Measurements from ENCODE around the gene SLC6A6.

SLC6A6 gene

DNA sequence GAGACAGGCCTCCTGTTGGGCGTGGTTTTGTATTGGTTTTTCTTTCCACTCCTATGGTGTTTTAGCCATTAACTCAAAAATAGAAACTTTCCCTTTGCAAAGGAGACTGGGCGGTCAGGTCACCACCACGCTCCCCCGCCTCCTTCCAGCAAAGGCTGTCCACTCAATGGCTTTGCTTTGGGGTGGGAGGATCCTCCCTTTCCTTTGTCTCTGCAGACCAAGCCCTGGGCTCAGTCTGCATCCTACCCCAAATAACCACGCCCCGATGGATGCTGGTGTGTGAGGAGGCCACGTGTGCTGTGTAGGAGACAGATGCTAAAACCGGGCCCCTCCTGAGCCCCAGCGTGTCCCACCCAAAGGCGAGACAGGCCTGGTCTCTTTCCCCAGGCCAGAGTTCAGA lies 69.3 kb downstream of the SLC6A6 start:
- H3K27me3 ChIP-seq (ENCODE audit: insufficient read depth, insufficient read length), result no peaks in the 10 kb centered on the region

DNA sequence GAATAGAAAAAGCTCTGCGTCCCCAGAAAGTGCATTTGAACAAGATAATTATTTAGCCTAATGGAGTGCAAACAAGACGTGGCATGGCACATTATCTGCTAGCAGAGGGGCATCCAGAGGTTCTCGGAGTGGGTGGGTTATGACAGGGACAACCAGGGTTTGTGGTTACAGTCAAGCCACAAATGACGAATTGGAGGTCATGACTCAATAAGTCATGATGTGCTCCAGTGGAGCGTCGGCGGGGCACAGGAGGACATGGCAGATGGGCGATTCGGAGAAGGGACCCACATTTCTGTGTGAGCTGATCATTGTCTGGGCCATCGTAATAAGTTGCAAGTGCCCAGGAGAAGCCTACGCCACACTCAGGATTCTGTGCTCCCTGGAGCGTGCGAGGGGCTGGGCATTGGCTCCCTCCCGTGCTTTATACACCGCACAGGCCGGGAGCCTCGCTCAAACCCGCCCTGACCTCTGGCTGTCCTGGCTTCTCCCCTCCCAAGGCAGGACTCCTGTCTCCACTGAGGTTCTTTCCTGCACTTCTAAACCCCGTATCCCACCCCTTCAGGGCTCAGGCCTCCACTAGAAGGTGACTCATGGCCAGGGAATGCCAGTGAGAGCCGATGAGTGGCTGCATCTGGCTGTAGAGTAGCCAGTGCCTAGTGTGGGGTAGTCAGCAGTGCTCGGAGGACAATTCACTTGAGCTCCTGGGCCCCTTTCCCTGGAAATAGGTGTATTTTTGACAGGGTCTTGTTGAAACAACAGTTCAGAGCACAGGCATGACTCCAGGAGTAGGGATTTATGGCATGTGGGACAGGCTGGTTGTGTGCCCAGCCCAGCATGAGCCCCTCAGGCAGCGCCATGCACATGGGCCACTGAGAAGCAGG lies 70.3 kb downstream of the SLC6A6 start:
- peaks cover 33% of the 10 kb centered on the region for H3K4me1 ChIP-seq (ENCODE audit: insufficient read depth, insufficient read length)
- DNase-seq (ENCODE audit: low read depth, low spot score), result peak; percentile 63
- H3K9ac ChIP-seq (ENCODE audit: insufficient read length, low read depth), result peak overlapping the region; percentile 12
- H3K36me3 ChIP-seq (ENCODE audit: insufficient read depth, insufficient read length, low read length), result peaks cover 90% of the 10 kb centered on the region
- H3K9me3 ChIP-seq (ENCODE audit: insufficient read depth, low read length), result no peaks in the 10 kb centered on the region
- no peak overlapping the region for H3K4me3 ChIP-seq (ENCODE audit: insufficient read length, low read depth)
- TF ChIP-seq ZNF274 (IDR thresholded peaks at IDR 0.05; ENCODE audit: low read depth, low read length) (no peak), YY1 (IDR thresholded peaks at IDR 0.05; ENCODE audit: insufficient read depth, insufficient read length) (no peak), SUZ12 (IDR thresholded peaks at IDR 0.05; ENCODE audit: extremely low read depth, insufficient read depth, insufficient read length) (no peak)
- no peaks in the 10 kb centered on the region for H3K27me3 ChIP-seq (ENCODE audit: insufficient read depth, insufficient read length)

More for the DNA sequence above, 69.3 kb downstream of the SLC6A6 start:
- Histone ChIP-seq H3K9me3 (ENCODE audit: insufficient read depth, low read length) (no peaks in the 10 kb centered on the region), H3K9ac (ENCODE audit: insufficient read length, low read depth) (no peak overlapping the region), H3K4me3 (ENCODE audit: insufficient read length, low read depth) (no peak overlapping the region), H3K36me3 (ENCODE audit: insufficient read depth, insufficient read length, low read length) (peaks cover 90% of the 10 kb centered on the region), H3K4me1 (ENCODE audit: insufficient read depth, insufficient read length) (peaks cover 35% of the 10 kb centered on the region)
- no peak for TF ChIP-seq YY1 (IDR thresholded peaks at IDR 0.05; ENCODE audit: insufficient read depth, insufficient read length)
- no peak for TF ChIP-seq ZNF274 (IDR thresholded peaks at IDR 0.05; ENCODE audit: low read depth, low read length)
- no peak for TF ChIP-seq SUZ12 (IDR thresholded peaks at IDR 0.05; ENCODE audit: extremely low read depth, insufficient read depth, insufficient read length)
- DNase-seq (ENCODE audit: low read depth, low spot score), result no peak

DNA sequence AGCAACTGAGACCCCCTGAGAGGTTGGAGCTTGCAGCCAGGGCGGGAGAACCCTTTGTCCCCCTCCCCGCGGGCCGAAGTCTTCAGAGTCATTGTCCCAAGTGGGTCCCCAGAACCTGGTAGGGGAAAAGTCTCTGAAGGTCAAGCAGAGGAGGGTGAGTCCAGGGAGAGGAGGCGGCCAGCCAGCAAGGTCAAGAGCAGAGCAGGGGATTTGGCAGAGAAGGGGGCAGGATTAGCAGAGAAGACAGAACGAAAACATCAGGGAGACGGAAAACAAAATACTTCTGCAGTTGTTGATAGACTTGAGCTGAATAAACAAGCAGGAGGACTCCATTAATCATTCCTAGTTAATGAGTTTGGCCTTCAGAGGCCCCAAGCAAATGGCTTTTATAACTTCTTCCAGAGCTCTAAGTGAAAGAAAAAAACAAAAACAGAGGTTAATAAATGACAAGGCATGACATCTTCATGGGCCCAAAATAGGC lies 71.0 kb downstream of the SLC6A6 start:
- Histone ChIP-seq H3K9ac (ENCODE audit: insufficient read length, low read depth) (no peak overlapping the region), H3K4me3 (ENCODE audit: insufficient read length, low read depth) (no peak overlapping the region), H3K9me3 (ENCODE audit: insufficient read depth, low read length) (no peaks in the 10 kb centered on the region), H3K27me3 (ENCODE audit: insufficient read depth, insufficient read length) (no peaks in the 10 kb centered on the region), H3K4me1 (ENCODE audit: insufficient read depth, insufficient read length) (peaks cover 32% of the 10 kb centered on the region), H3K36me3 (ENCODE audit: insufficient read depth, insufficient read length, low read length) (peaks cover 92% of the 10 kb centered on the region)
- TF ChIP-seq YY1 (IDR thresholded peaks at IDR 0.05; ENCODE audit: insufficient read depth, insufficient read length), result no peak
- no peak for DNase-seq (ENCODE audit: low read depth, low spot score)

DNA sequence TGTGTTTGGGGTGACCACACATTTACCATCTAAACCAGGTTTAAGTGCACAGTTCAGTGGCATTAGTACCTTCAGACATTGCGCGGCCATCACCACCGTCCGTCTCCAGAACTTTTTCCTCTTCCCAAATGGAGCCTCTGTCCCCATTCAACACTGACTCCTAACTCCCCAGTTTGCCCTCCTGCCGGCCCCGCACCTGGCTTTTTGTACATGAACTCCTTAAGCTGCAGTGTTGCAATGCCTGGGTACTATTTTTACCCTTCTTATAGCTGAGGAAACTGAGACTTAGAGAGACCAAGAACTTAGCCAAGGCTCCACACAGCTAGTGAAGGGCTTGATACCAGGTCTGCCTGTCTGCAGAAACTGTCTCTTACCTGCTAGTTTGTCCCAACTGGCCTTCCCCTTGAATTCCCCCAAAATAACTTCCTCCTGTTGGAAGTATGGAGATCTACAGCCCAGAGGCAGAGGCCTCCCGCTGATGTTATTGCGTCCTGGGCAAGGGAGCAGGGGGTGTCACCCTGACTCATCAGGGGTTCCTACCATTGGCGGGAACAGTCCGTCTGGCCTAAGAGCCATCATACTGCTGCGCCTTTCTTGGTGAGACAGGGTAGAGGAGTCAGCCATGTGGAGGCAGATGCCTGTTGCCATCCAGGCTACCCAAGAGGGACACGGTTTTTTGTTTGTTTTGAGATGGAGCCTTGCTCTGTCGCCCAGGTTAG lies 72.1 kb downstream of the SLC6A6 start:
- H3K27me3 ChIP-seq (ENCODE audit: insufficient read depth, insufficient read length), result no peaks in the 10 kb centered on the region
- peaks cover 31% of the 10 kb centered on the region for H3K4me1 ChIP-seq (ENCODE audit: insufficient read depth, insufficient read length)
- DNase-seq (ENCODE audit: low read depth, low spot score), result no peak
- peaks cover 92% of the 10 kb centered on the region for H3K36me3 ChIP-seq (ENCODE audit: insufficient read depth, insufficient read length, low read length)
- no peak overlapping the region for H3K9ac ChIP-seq (ENCODE audit: insufficient read length, low read depth)
- no peak overlapping the region for H3K4me3 ChIP-seq (ENCODE audit: insufficient read length, low read depth)
- TF ChIP-seq SUZ12 (IDR thresholded peaks at IDR 0.05; ENCODE audit: extremely low read depth, insufficient read depth, insufficient read length), result no peak
- TF ChIP-seq YY1 (IDR thresholded peaks at IDR 0.05; ENCODE audit: insufficient read depth, insufficient read length), result no peak
- TF ChIP-seq ZNF274 (IDR thresholded peaks at IDR 0.05; ENCODE audit: low read depth, low read length), result no peak
- no peaks in the 10 kb centered on the region for H3K9me3 ChIP-seq (ENCODE audit: insufficient read depth, low read length)

DNA sequence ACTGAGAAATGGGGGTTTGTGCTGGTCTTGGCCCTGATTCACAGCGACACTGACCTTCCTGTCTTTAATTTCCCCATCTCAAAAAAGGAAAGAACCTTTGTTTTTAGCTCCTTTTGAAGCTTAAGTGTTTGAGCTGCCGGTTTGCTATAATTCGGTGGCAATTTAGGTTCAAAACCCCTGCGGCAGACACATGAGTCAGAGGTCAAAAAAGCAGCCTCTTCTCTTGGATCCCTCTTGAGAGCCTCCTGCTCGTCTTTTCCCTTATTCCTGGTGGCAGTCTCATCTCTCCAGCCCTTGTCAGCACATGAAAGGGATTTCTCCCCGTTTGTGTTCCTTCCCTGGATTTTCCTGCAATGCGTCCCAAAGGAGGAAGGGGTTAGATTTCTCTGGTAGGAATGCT lies 73.2 kb downstream of the SLC6A6 start:
- no peak overlapping the region for H3K9ac ChIP-seq (ENCODE audit: insufficient read length, low read depth)
- peaks cover 39% of the 10 kb centered on the region for H3K4me1 ChIP-seq (ENCODE audit: insufficient read depth, insufficient read length)
- DNase-seq (ENCODE audit: low read depth, low spot score), result no peak
- no peak overlapping the region for H3K4me3 ChIP-seq (ENCODE audit: insufficient read length, low read depth)
- no peak for TF ChIP-seq YY1 (IDR thresholded peaks at IDR 0.05; ENCODE audit: insufficient read depth, insufficient read length)
- no peak for TF ChIP-seq SUZ12 (IDR thresholded peaks at IDR 0.05; ENCODE audit: extremely low read depth, insufficient read depth, insufficient read length)
- no peak for TF ChIP-seq ZNF274 (IDR thresholded peaks at IDR 0.05; ENCODE audit: low read depth, low read length)
- no peaks in the 10 kb centered on the region for H3K27me3 ChIP-seq (ENCODE audit: insufficient read depth, insufficient read length)
- no peaks in the 10 kb centered on the region for H3K9me3 ChIP-seq (ENCODE audit: insufficient read depth, low read length)
- peaks cover 93% of the 10 kb centered on the region for H3K36me3 ChIP-seq (ENCODE audit: insufficient read depth, insufficient read length, low read length)

DNA sequence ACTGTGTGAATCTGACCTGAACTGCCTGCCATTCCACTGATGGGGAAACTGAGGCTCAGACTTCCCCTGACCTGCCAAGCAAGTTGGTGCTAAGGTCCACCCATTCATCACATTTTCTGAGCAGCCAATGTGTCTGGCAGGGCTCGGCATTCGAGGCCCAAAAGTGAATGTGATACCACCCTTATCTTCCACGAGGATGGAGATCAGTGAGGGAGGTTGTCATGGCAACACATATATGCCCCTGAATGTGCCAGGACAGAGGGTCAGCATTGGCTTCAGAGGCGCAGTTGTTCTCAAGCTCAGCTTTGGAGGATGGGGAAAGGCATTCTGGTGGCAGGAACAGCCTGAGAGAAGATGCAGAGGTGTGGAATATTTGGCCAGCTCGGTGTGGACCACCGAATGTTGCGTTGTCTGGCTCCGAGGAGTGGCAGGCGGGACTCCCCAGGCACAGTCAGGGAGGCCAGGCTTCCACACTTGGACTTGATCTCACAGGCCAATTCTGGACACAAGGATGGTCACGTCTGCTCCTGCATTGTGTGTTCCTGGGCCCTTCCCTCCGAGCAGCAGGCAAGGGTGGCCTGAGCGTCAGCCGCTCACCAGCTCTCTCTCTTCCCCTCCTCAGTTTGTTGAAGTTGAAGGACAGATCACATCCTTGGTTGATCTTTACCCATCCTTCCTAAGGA lies 74.3 kb downstream of the SLC6A6 start:
- Histone ChIP-seq H3K9ac (ENCODE audit: insufficient read length, low read depth) (no peak overlapping the region), H3K9me3 (ENCODE audit: insufficient read depth, low read length) (no peaks in the 10 kb centered on the region), H3K4me1 (ENCODE audit: insufficient read depth, insufficient read length) (peaks cover 44% of the 10 kb centered on the region), H3K27me3 (ENCODE audit: insufficient read depth, insufficient read length) (no peaks in the 10 kb centered on the region), H3K36me3 (ENCODE audit: insufficient read depth, insufficient read length, low read length) (peaks cover 94% of the 10 kb centered on the region), H3K4me3 (ENCODE audit: insufficient read length, low read depth) (no peak overlapping the region)
- TF ChIP-seq SUZ12 (IDR thresholded peaks at IDR 0.05; ENCODE audit: extremely low read depth, insufficient read depth, insufficient read length) (no peak), ZNF274 (IDR thresholded peaks at IDR 0.05; ENCODE audit: low read depth, low read length) (no peak), YY1 (IDR thresholded peaks at IDR 0.05; ENCODE audit: insufficient read depth, insufficient read length) (no peak)
- no peak for DNase-seq (ENCODE audit: low read depth, low spot score)
